PC-3 (cell line): ENCODE results near the gene TAF1B.

ENCODE experiments used
- EZH2 ChIP-seq: fragments of 300-600 bp; sonication (generic); IDR thresholded peaks from one replicate; pipeline ENCODE4 v1.6.1; 2017; ENCODE audit warnings: antibody characterized with exemption, mild to moderate bottlenecking, low read length; ENCODE audit not compliant: unreplicated experiment
- EZH2phosphoT487 ChIP-seq: fragments of 300-600 bp; sonication (generic); IDR thresholded peaks from 2 replicates; pipeline ENCODE4 v1.6.1; 2018; ENCODE audit warnings: mild to moderate bottlenecking, antibody characterized with exemption, low read length, borderline replicate concordance
- TF ChIP-seq, protein P1 (sequence below): fragments of 300-600 bp; sonication (generic); conservative IDR thresholded peaks from 2 replicates; pipeline ENCODE4 v1.5.1; 2017; ENCODE audit warnings: antibody characterized with exemption, low read depth, mild to moderate bottlenecking, low read length

- TF ChIP-seq, protein P1, sequence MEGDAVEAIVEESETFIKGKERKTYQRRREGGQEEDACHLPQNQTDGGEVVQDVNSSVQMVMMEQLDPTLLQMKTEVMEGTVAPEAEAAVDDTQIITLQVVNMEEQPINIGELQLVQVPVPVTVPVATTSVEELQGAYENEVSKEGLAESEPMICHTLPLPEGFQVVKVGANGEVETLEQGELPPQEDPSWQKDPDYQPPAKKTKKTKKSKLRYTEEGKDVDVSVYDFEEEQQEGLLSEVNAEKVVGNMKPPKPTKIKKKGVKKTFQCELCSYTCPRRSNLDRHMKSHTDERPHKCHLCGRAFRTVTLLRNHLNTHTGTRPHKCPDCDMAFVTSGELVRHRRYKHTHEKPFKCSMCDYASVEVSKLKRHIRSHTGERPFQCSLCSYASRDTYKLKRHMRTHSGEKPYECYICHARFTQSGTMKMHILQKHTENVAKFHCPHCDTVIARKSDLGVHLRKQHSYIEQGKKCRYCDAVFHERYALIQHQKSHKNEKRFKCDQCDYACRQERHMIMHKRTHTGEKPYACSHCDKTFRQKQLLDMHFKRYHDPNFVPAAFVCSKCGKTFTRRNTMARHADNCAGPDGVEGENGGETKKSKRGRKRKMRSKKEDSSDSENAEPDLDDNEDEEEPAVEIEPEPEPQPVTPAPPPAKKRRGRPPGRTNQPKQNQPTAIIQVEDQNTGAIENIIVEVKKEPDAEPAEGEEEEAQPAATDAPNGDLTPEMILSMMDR: no peak
- TF ChIP-seq EZH2 (no peak), EZH2phosphoT487 (no peak)
Measured at GRCh38 chr2:9832586-9832985, 10.7 kb upstream of the TAF1B start.
